ENCODE data around the gene CHEK1.

DNA sequence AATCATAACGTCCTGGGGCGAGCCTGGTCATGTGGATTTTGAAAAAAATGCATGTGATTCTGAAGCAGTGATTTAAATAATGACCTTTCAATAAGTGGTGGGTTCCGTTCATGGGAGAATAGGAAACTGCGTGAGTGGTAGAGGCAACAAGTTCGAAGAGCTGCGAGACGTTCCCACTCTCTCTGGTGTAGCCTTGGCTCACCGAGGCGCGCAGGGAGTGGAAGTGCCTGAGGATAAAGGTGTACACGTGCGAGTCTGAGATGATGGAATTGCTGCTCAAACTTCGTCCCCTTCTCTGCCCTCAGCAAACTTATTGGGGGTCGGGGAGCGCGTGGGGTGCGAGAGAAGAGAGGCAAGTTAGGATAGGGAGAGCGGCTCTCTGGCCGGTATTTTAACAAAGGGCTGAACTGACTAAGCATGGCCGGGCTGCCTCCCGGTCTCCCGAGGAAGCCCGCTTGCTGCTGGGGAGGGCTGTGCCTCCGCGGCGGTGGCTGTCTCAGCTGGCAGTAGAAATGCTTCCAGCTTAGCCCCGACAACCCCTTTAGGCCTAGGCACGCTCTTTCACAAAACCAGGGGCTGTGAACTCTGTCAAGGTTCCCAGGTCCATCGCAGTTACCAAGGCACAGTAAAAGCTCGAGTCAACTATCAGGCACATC is 33.2 kb upstream of the CHEK1 start:
- TF ChIP-seq, protein P1, sequence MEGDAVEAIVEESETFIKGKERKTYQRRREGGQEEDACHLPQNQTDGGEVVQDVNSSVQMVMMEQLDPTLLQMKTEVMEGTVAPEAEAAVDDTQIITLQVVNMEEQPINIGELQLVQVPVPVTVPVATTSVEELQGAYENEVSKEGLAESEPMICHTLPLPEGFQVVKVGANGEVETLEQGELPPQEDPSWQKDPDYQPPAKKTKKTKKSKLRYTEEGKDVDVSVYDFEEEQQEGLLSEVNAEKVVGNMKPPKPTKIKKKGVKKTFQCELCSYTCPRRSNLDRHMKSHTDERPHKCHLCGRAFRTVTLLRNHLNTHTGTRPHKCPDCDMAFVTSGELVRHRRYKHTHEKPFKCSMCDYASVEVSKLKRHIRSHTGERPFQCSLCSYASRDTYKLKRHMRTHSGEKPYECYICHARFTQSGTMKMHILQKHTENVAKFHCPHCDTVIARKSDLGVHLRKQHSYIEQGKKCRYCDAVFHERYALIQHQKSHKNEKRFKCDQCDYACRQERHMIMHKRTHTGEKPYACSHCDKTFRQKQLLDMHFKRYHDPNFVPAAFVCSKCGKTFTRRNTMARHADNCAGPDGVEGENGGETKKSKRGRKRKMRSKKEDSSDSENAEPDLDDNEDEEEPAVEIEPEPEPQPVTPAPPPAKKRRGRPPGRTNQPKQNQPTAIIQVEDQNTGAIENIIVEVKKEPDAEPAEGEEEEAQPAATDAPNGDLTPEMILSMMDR (IDR thresholded peaks at IDR 0.05): no peak
- no peak for TF ChIP-seq POLR2A (IDR thresholded peaks at IDR 0.05)

All from right lobe of liver (tissue), 4 donors.